HK-2 (cell line): ENCODE results near the gene RBBP4.

ENCODE experiments used
- DNase-seq: peaks from one replicate; pipeline ENCODE4 v3.0.0-alpha.2; 2018; ENCODE audit not compliant: unreplicated experiment

RBBP4 gene

GRCh38 chr1:32719681-32720275 is 68.8 kb downstream of the RBBP4 start:
- no peak for DNase-seq

GRCh38 chr1:32724678-32725614 is 73.9 kb downstream of the RBBP4 start:
- peak; percentile 60 for DNase-seq

GRCh38 chr1:32725615-32725982 is 74.6 kb downstream of the RBBP4 start:
- no peak for DNase-seq

GRCh38 chr1:32727876-32728275 is 76.9 kb downstream of the RBBP4 start:
- DNase-seq, result no peak

- DNase-seq, result no peak
Observed at GRCh38 chr1:32728413-32729077, 77.5 kb downstream of the RBBP4 start.

- DNase-seq, result no peak
Observed at GRCh38 chr1:32729254-32730046, 78.4 kb downstream of the RBBP4 start.

- no peak for DNase-seq
Observed at GRCh38 chr1:32733582-32734321, 82.7 kb downstream of the RBBP4 start.
